ENCODE data around the gene ARHGEF33. TPM values are rescaled to one million over a fixed set of nuclear protein-coding genes. Genes with fewer than 3 reads are reported as not detected.
A peak's percentile ranks its signal among the peaks of the same experiment; 100 is the strongest.

ARHGEF33 gene
- total RNA-seq, 2 donors from 2014 or later: 0.32 to 0.35 TPM

DNA sequence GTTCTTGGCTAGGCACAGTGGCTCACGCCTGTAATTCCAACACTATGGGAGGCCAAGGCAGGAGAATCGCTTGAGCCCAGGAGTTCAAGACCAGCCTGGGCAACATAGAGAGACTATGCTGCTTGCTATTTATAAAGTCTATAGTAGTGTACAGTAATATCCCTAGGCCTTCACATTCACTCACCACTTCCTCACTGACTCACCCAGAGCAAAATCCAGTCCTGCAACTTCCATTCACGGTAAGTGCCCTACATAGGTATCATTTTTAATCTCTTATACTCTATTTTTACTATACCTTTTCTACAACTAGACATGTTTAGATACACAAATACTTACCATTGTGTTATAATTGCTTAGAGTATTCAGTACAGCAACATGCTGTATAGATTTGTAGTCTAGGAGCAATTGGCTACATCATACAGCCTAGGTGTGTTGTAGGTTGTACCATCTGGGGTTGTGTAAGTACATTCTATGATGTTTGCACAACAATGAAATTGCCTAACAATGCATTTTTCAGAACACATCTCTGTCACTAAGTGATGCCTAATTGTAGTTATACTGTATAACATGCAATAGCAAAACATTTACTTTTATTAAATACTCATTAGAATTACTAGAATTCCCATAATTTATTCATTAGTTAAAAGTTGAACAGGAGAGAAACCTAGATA lies 22.8 kb upstream of the ARHGEF33 start:
- Histone ChIP-seq H3K4me1 (no peaks in the 10 kb centered on the region), H3K36me3 (no peaks in the 10 kb centered on the region), H3K27ac (no peak overlapping the region), H3K9ac (ENCODE audit: low read depth in 2 of 2, low read length in 2 of 2) (no peak overlapping the region), H3K9me3 (no peaks in the 10 kb centered on the region), H3K27me3 (no peaks in the 10 kb centered on the region), H3K4me3 (no peak overlapping the region)
- no peak for DNase-seq
- intact Hi-C loops (cut with DNase I): no loop called here
- TF ChIP-seq, protein P1, sequence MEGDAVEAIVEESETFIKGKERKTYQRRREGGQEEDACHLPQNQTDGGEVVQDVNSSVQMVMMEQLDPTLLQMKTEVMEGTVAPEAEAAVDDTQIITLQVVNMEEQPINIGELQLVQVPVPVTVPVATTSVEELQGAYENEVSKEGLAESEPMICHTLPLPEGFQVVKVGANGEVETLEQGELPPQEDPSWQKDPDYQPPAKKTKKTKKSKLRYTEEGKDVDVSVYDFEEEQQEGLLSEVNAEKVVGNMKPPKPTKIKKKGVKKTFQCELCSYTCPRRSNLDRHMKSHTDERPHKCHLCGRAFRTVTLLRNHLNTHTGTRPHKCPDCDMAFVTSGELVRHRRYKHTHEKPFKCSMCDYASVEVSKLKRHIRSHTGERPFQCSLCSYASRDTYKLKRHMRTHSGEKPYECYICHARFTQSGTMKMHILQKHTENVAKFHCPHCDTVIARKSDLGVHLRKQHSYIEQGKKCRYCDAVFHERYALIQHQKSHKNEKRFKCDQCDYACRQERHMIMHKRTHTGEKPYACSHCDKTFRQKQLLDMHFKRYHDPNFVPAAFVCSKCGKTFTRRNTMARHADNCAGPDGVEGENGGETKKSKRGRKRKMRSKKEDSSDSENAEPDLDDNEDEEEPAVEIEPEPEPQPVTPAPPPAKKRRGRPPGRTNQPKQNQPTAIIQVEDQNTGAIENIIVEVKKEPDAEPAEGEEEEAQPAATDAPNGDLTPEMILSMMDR (IDR thresholded peaks at IDR 0.05): no peak

DNA sequence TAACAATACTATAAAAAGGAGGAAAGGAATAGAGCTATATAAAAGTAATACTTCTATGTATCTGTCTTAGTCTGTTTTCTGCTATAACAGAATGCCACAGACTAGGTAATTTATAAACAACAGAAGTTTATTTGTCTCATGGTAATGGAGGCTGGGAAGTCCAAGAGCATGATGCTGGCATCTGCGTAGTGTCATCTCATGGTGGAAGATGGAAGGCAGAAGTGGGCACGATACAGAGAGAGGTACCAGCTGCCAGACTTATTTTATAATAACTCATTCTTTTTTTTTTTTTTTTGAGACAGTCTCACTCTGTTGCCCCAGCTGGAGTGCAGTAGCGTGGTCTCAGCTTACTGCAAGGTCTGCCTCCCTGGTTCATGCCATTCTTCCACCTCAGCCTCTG lies 18.2 kb upstream of the ARHGEF33 start:
- TF ChIP-seq, protein P1 (IDR thresholded peaks at IDR 0.05): no peak

DNA sequence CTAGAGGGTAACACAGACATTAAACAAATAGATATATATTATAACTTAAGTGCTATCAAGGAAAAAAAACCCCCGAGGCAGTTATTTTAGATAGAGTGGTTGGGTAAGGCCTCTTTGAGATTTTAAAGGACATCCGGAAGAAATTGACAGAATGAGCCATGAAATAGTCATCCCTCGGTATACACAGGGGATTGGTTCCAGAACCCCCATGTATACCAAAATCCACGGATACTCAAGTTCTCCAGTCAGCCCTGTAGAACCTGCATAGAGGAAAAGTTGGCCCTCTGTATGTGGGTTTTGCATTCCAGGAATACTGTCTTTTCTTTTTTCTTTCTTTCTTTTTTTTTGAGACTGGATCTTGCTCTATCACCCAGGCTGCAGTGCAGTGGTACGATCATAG lies 15.9 kb upstream of the ARHGEF33 start:
- no peaks in the 10 kb centered on the region for H3K27me3 ChIP-seq
- no peak overlapping the region for H3K27ac ChIP-seq
- TF ChIP-seq, protein P1 (IDR thresholded peaks at IDR 0.05): no peak
- H3K36me3 ChIP-seq: no peaks in the 10 kb centered on the region
- DNase-seq: no peak
- no peaks in the 10 kb centered on the region for H3K4me1 ChIP-seq
- no peak overlapping the region for H3K4me3 ChIP-seq
- no peak overlapping the region for H3K9ac ChIP-seq (ENCODE audit: low read depth in 2 of 2, low read length in 2 of 2)
- intact Hi-C loops (cut with DNase I): no loop called here
- H3K9me3 ChIP-seq: no peaks in the 10 kb centered on the region

More for the DNA sequence above, 18.2 kb upstream of the ARHGEF33 start:
- no peak overlapping the region for H3K4me3 ChIP-seq
- no peak overlapping the region for H3K9ac ChIP-seq (ENCODE audit: low read depth in 2 of 2, low read length in 2 of 2)
- no peak for DNase-seq
- no peaks in the 10 kb centered on the region for H3K4me1 ChIP-seq
- no peaks in the 10 kb centered on the region for H3K36me3 ChIP-seq
- no peaks in the 10 kb centered on the region for H3K27me3 ChIP-seq
- intact Hi-C loops (cut with DNase I): no loop called here
- H3K27ac ChIP-seq: no peak overlapping the region
- H3K9me3 ChIP-seq: no peaks in the 10 kb centered on the region

DNA sequence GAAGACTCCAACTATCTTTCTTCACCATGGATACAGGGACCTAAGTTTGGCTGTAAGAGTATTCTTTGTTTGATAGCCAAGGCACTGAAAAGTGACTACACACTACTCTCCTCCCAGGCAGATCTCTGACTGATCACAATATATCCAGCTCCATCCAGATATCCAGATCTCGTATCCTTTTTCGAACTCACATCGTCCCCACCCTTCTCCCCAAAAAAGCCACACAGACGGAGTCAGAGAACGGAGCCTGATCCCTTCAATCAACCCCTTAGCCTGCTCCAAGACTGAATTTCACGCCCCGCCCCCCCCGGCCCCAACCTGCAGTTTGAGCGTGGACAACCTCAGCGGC lies 14.5 kb upstream of the ARHGEF33 start:
- H3K9ac ChIP-seq (ENCODE audit: low read depth in 2 of 2, low read length in 2 of 2): peak overlapping the region; percentile 76 to 79
- no peaks in the 10 kb centered on the region for H3K4me1 ChIP-seq
- no peaks in the 10 kb centered on the region for H3K27me3 ChIP-seq
- no peaks in the 10 kb centered on the region for H3K36me3 ChIP-seq
- TF ChIP-seq, protein P1 (IDR thresholded peaks at IDR 0.05): no peak
- DNase-seq: no peak
- peak overlapping the region; percentile 86 for H3K4me3 ChIP-seq
- intact Hi-C loops (cut with DNase I): no loop called here
- peak overlapping the region; percentile 42 for H3K27ac ChIP-seq
- H3K9me3 ChIP-seq: no peaks in the 10 kb centered on the region

DNA sequence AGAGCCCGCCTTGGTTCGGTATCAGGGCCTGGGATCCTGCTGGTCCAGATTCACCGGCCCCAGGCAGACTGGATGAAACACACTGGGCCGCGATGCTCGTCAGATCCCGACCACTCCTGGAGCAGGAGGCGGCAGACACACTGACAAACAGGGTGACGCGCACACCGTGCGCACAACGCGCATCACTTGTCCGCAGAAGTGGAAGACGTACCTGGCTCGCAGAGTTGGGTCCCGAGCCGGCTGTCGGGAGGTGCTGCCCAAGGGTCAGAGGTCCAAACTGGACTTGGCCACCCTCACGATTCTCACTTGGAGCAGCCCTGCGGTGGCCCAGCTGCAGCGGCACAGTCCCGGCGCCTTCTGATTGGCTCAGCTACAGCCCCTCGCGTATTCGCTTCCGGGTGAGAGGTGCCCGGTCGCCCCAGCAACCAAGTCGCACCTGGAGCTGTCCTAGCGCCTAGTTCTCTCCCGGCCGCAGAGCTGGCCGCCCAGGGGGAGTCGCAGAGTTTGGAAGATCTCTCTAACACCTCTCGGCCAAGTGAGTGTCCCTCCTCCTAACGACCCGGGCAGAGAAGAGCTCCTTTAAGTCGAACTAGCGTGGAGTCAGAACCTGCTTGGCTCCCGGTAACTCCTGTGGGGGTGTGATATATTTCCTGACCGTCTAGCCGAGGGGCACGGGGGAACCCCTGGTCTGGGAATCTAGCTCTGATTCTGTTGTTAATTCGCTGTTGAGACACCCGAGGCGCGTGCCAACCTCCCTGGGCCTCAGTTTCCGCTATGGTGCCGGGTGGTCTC lies 13.9 kb upstream of the ARHGEF33 start, which contains the start of the genes DHX57 and MORN2:
Gene DHX57, minus strand, starts transcription at position 359 of the 792 bp plus-strand sequence. CDS start 7,529 bp downstream, outside the sequence.
Gene MORN2, plus strand, starts transcription at position 401 of the 792 bp plus-strand sequence.
- Histone ChIP-seq H3K4me3 (peak within 1 kb of the TSS; percentile 86), H3K36me3 (no peaks in the 10 kb centered on the region), H3K4me1 (no peaks in the 10 kb centered on the region), H3K27ac (peak within 1 kb of the TSS; percentile 42), H3K27me3 (no peaks in the 10 kb centered on the region), H3K9ac (ENCODE audit: low read depth in 2 of 2, low read length in 2 of 2) (peak within 1 kb of the TSS; percentile 76 to 79), H3K9me3 (no peaks in the 10 kb centered on the region)
- TF ChIP-seq, protein P1 (IDR thresholded peaks at IDR 0.05): no peak
- intact Hi-C loops (cut with DNase I): no loop called here
- DNase-seq: peak; percentile 93

All from colonic mucosa (tissue), 4 donors.